Tongue (tissue), 2 donors: ENCODE data around the gene RBM38. TPM values are rescaled to one million over a fixed set of nuclear protein-coding genes. Genes with fewer than 3 reads are reported as not detected.

Source experiments
- DNase-seq: peaks from one replicate; pipeline ENCODE4 v3.0.0-alpha.2; 2015
- total RNA-seq: library from RNA; depleted of rRNA; stranded (reverse); fragments of >200 nt; gene quantifications from one replicate; pipeline ENCODE4 v1.2.3, GENCODE V29; 2014

RBM38 gene
- total RNA-seq, 1 donor from 2014 or later, result 74.0 TPM

- DNase-seq, result no peak
Measured at GRCh38 chr20:57404006-57404405, 12.8 kb downstream of the RBM38 start.

- DNase-seq, result no peak
Measured at GRCh38 chr20:57404419-57405072, 13.3 kb downstream of the RBM38 start.

- DNase-seq, result no peak
Measured at GRCh38 chr20:57405236-57406016, 14.2 kb downstream of the RBM38 start.

GRCh38 chr20:57407541-57407956 is 16.4 kb downstream of the RBM38 start:
- no peak for DNase-seq

GRCh38 chr20:57408131-57408530 is 16.9 kb downstream of the RBM38 start:
- DNase-seq, result no peak

- no peak for DNase-seq
Measured at GRCh38 chr20:57408536-57409233, 17.5 kb downstream of the RBM38 start.

- no peak for DNase-seq
Measured at GRCh38 chr20:57409316-57409671, 18.1 kb downstream of the RBM38 start.

GRCh38 chr20:57409672-57410397 is 18.6 kb downstream of the RBM38 start:
- no peak for DNase-seq

GRCh38 chr20:57410398-57410920 is 19.3 kb downstream of the RBM38 start:
- no peak for DNase-seq

- DNase-seq, result no peak
Measured at GRCh38 chr20:57410924-57411323, 19.7 kb downstream of the RBM38 start.

- DNase-seq, result no peak
Measured at GRCh38 chr20:57411406-57412283, 20.4 kb downstream of the RBM38 start.

- no peak for DNase-seq
Measured at GRCh38 chr20:57412347-57413029, 21.3 kb downstream of the RBM38 start.

- DNase-seq, result no peak
Measured at GRCh38 chr20:57413986-57414385, 22.8 kb downstream of the RBM38 start.

GRCh38 chr20:57414867-57415592 is 23.8 kb downstream of the RBM38 start:
- DNase-seq, result no peak

GRCh38 chr20:57415771-57416170 is 24.6 kb downstream of the RBM38 start:
- no peak for DNase-seq

- no peak for DNase-seq
Measured at GRCh38 chr20:57416296-57417022, 25.3 kb downstream of the RBM38 start.

GRCh38 chr20:57417051-57417689 is 26.0 kb downstream of the RBM38 start:
- no peak for DNase-seq
